ENCODE data around the gene IFI27L2.

Gene IFI27L2

GRCh38 chr14:94080621-94081385, 48.6 kb downstream of the IFI27L2 start, which contains the start of the genes DDX24 and IFI27L1:
Gene DDX24, minus strand, starts transcription at chr14:94081202. Its CDS starts 1,460 bp downstream, at chr14:94079742.
Gene IFI27L1, plus strand, starts transcription at chr14:94081310. Its CDS starts 15,628 bp downstream, at chr14:94096938.
- intact Hi-C loops (cut with DNase I) = loop anchor here (5.0 kb wide), 1 partner anchor 91 kb away; the partner anchor contains the start of gene PPP4R4
- DNase-seq = peak; percentile 94 to 99 (median 98)

- intact Hi-C loops (cut with DNase I) = loop anchor here (5.0 kb wide), 1 partner anchor 92 kb away; the partner anchor contains the start of gene PPP4R4
- DNase-seq = no peak
Measured at GRCh38 chr14:94079891-94080620, 49.3 kb downstream of the IFI27L2 start.

DNA sequence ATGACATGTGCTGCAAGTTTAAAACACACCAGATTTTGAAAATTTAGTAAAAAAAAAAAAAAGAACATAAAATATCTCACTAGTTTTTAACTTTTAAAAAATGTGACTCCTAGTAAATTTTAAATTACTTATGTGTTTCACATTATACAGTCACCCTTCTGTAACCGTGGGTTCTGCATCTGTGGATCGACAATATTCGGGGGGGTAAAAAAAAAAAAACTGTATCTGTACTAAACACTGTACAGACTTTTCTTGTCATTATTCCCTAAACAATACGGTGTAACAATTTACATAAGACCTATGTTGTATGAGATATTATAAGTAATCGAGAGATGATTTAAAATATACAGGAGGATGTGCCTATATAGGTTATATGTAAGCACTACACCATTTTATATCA, 51.6 kb downstream of the IFI27L2 start:
- DNase-seq = no peak
- intact Hi-C loops (cut with DNase I) = no loop called here

All from head of caudate nucleus (tissue), 42 donors.